Right atrium auricular region (tissue), 2 donors: ENCODE results near the gene PI16. TPM values are rescaled to one million over a fixed set of nuclear protein-coding genes. Genes with fewer than 3 reads are reported as not detected.

Experiments used
- DNase-seq: peaks from one replicate; pipeline ENCODE4 v3.0.0-alpha.2; 2019; ENCODE audit warnings: low spot score
- H3K27ac ChIP-seq, 2 donors: fragments of 200-600 bp; sonication (generic); 1 replicate in 1 of 2; 2 replicates in 1 of 2; pipeline ENCODE4 v1.5.1; 2016 to 2019
- H3K27me3 ChIP-seq, 2 donors: fragments of 200-600 bp; sonication (generic); one replicate each; pipeline versions ENCODE4 v1.5.1 to v1.6.0; 2017 to 2019
- H3K36me3 ChIP-seq: fragments of 200-600 bp; sonication (generic); one replicate; pipeline ENCODE4 v1.5.1; 2016
- H3K4me1 ChIP-seq, 2 donors: fragments of 200-600 bp; sonication (generic); one replicate each; pipeline versions ENCODE4 v1.5.1 to v1.6.0; 2017 to 2019
- H3K4me3 ChIP-seq, 2 donors: fragments of 200-600 bp; sonication (generic); 1 replicate in 1 of 2; 2 replicates in 1 of 2; pipeline ENCODE4 v1.5.1; 2017 to 2019; ENCODE audit warnings: mild to moderate bottlenecking in 1 of 2, moderate library complexity in 1 of 2
- H3K9me3 ChIP-seq, 2 donors: fragments of 200-600 bp; sonication (generic); one replicate each; pipeline ENCODE4 v1.5.1; 2019
- CTCF ChIP-seq, 2 donors: fragments of 200-600 bp; sonication (generic); IDR thresholded peaks; one replicate each; pipeline ENCODE4 v1.5.1; 2019; ENCODE audit warnings: antibody characterized with exemption in 2 of 2
- total RNA-seq, 2 donors: library from RNA; depleted of rRNA; stranded (reverse); fragments of >200 nt; gene quantifications; one replicate each; pipeline ENCODE4 v1.1.0, GENCODE V29; 2016

PI16 gene
- total RNA-seq, 2 donors from 2014 or later = 14.2 to 48.5 TPM

DNA sequence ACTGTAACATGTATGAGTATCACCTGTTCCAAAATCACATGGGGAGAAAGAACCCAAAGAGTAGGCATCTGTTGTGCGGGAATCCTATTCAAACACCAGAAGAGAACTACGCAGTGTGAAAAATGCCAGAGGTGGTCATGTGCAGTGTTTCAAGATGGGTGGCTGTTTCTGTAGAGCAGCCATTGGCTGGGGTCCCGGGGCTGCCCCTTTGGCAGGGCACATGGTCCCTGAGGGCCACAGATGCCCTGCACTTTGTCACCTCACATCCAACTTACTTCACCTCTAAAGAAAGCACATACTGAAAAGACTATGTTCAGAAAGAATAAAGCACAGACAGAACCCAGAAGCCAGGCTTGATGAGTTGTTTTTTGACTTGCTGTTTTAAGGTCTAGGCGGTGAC lies 19.1 kb downstream of the PI16 start:
- TF ChIP-seq CTCF (IDR thresholded peaks at IDR 0.05) = no peak
- Histone ChIP-seq H3K9me3 (no peaks in the 10 kb centered on the region), H3K4me3 (no peak overlapping the region), H3K36me3 (peaks cover 98% of the 10 kb centered on the region), H3K27me3 (no peaks in the 10 kb centered on the region), H3K4me1 (peaks cover 0 to 86% of the 10 kb centered on the region in 2 donors), H3K27ac (peak overlapping the region; percentile 56 to 70)
- no peak for DNase-seq

DNA sequence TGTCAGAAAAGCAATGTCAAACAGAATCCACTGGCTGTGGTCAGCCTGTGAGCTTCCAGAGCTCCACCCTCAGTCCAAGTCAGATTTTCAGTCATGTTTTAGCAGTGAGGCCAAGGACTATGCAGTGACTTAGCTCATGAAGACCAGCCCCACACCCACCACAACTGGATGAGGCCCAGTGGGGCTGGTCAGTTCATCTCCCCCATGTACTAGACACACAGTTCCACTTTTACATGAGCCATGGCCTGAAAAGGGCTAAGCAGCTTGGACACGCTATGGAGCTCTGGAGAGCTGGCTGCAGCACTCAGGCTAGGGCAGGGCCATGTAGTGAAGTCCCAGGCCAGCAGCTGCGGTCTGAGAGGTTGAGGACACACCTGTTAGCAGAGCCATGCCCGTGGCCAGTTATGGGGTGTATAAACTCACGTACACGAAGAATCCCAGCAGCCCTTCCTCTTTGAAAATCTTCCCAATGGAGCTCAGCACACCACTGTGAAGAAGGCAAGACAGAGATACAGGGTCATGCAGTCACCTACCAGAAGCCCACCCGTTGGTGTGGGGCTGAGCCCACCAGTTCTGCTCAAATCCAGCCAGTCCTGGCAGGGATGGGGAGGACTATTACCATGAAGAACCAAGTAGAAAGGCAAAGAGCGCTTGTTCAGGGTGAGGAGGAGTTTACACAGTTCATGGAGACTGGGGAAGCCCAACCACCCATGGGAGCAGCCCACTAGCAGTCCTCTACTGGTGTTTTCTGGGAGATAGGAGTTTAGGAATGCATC lies 20.9 kb downstream of the PI16 start:
- no peak for DNase-seq
- Histone ChIP-seq H3K36me3 (peaks cover 81% of the 10 kb centered on the region), H3K27ac (peak overlapping the region; percentile 56 to 70), H3K9me3 (no peaks in the 10 kb centered on the region), H3K4me3 (no peak overlapping the region), H3K4me1 (peaks cover 0 to 88% of the 10 kb centered on the region in 2 donors), H3K27me3 (no peaks in the 10 kb centered on the region)
- TF ChIP-seq CTCF (IDR thresholded peaks at IDR 0.05) = no peak

- TF ChIP-seq CTCF (IDR thresholded peaks at IDR 0.05) = no peak
- peak overlapping the region; percentile 56 to 70 for H3K27ac ChIP-seq
- H3K9me3 ChIP-seq = no peaks in the 10 kb centered on the region
- H3K4me3 ChIP-seq = no peak overlapping the region
- peaks cover 0 to 88% of the 10 kb centered on the region in 2 donors for H3K4me1 ChIP-seq
- H3K27me3 ChIP-seq = no peaks in the 10 kb centered on the region
- no peak for DNase-seq
- H3K36me3 ChIP-seq = peaks cover 75% of the 10 kb centered on the region
Measured at GRCh38 chr6:36976007-36976264, 21.4 kb downstream of the PI16 start.

- DNase-seq = no peak
- H3K4me3 ChIP-seq = no peak overlapping the region
- H3K27ac ChIP-seq = peak overlapping the region; percentile 56 to 70
- no peak for TF ChIP-seq CTCF (IDR thresholded peaks at IDR 0.05)
- H3K27me3 ChIP-seq = no peaks in the 10 kb centered on the region
- H3K36me3 ChIP-seq = peaks cover 73% of the 10 kb centered on the region
- H3K4me1 ChIP-seq = peaks cover 0 to 88% of the 10 kb centered on the region in 2 donors
- no peaks in the 10 kb centered on the region for H3K9me3 ChIP-seq
Measured at GRCh38 chr6:36976509-36976908, 22.0 kb downstream of the PI16 start.

GRCh38 chr6:36976931-36977330 lies 22.4 kb downstream of the PI16 start:
- no peaks in the 10 kb centered on the region for H3K9me3 ChIP-seq
- peaks cover 72% of the 10 kb centered on the region for H3K36me3 ChIP-seq
- no peaks in the 10 kb centered on the region for H3K27me3 ChIP-seq
- H3K4me3 ChIP-seq = no peak overlapping the region
- no peak for TF ChIP-seq CTCF (IDR thresholded peaks at IDR 0.05)
- H3K27ac ChIP-seq = peak overlapping the region; percentile 56 to 70
- DNase-seq = no peak
- H3K4me1 ChIP-seq = peaks cover 0 to 88% of the 10 kb centered on the region in 2 donors

DNA sequence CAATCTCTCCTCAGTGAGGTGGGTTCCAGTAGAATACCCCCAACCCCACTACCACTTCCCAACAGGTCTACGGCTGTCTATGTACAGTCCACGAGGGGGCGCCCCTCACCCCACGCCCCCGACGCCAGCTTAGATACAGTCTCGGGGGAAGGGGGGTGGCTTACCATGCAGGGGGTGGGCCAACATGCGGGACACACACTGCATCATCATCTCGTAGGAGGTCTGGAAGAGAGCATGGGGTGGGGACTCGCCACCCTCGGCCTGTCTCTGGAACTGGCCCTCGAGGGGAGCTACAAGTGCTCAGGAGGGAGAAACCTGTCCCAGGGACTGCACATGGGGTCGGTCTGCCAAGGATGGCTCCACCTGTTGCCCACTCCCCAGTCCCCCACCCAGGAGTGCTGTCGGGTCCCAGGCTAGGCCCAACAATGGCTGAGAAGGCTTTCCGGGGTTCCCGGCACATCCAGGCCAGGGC lies 23.0 kb downstream of the PI16 start:
- TF ChIP-seq CTCF (IDR thresholded peaks at IDR 0.05) = peak; percentile 20 to 52
- peak overlapping the region; percentile 56 to 70 for H3K27ac ChIP-seq
- no peak for DNase-seq
- peaks cover 67% of the 10 kb centered on the region for H3K36me3 ChIP-seq
- no peak overlapping the region for H3K4me3 ChIP-seq
- H3K27me3 ChIP-seq = no peaks in the 10 kb centered on the region
- no peaks in the 10 kb centered on the region for H3K9me3 ChIP-seq
- H3K4me1 ChIP-seq = peaks cover 0 to 88% of the 10 kb centered on the region in 2 donors
